Calu3 (cell line): ENCODE measurements around the gene CXXC4. TPM values are rescaled to one million over a fixed set of nuclear protein-coding genes. Genes with fewer than 3 reads are reported as not detected.

Experiments
- BruUV-seq: library from RNA; stranded (reverse); fragments of 400-500 nt; replicated peaks from 2 replicates; lab custom pipeline; 2021; lab: Mats Ljungman, UMichigan
- CTCF ChIA-PET: fragments of 300-600 bp; sonication (Branson Sonifier 250); formaldehyde crosslinking; loops from one replicate; lab custom pipeline; 2022; ENCODE audit warnings: antibody characterized with exemption; lab: Charles Lee
- DNase-seq: peaks from one replicate; pipeline ENCODE4 v3.0.0; 2022
- H3K27ac Mint-ChIP-seq: one replicate; pipeline ENCODE4 v1.8.0; 2022; ENCODE audit warnings: mixed read lengths; ENCODE audit not compliant: unreplicated experiment
- H3K27me3 Mint-ChIP-seq: one replicate; pipeline ENCODE4 v1.8.0; 2022; ENCODE audit warnings: mixed read lengths; ENCODE audit not compliant: unreplicated experiment
- H3K36me3 Mint-ChIP-seq: one replicate; pipeline ENCODE4 v1.8.0; 2022; ENCODE audit warnings: mild to moderate bottlenecking, moderate library complexity, mixed read lengths; ENCODE audit not compliant: insufficient read depth, unreplicated experiment
- H3K4me1 Mint-ChIP-seq: one replicate; pipeline ENCODE4 v1.8.0; 2022; ENCODE audit warnings: mild to moderate bottlenecking, low read depth, mixed read lengths; ENCODE audit not compliant: unreplicated experiment
- H3K4me3 Mint-ChIP-seq: one replicate; pipeline ENCODE4 v1.8.0; 2022; ENCODE audit warnings: mild to moderate bottlenecking, low read depth, moderate library complexity, mixed read lengths; ENCODE audit not compliant: unreplicated experiment
- H3K9me3 Mint-ChIP-seq: one replicate; pipeline ENCODE4 v1.8.0; 2022; ENCODE audit warnings: low read depth, mixed read lengths; ENCODE audit not compliant: unreplicated experiment
- intact Hi-C: fragments of 100-400 bp; cut with micrococcal nuclease; formaldehyde crosslinking; loops from one replicate; pipeline ENCODE4 v1.10.0; 2022; ENCODE audit not compliant: unreplicated experiment
- total RNA-seq: library from RNA; stranded (reverse); gene quantifications from 2 replicates; pipeline ENCODE4 v1.2.3, GENCODE V29; 2022
- TF ChIP-seq, protein P1 (sequence below): fragments of 200-600 bp; IDR thresholded peaks from one replicate; pipeline ENCODE4 v1.8.0; 2022; ENCODE audit warnings: antibody characterized with exemption; ENCODE audit not compliant: unreplicated experiment

Gene CXXC4
- total RNA-seq, 1 experiment from 2014 or later, result 0.66 TPM

DNA sequence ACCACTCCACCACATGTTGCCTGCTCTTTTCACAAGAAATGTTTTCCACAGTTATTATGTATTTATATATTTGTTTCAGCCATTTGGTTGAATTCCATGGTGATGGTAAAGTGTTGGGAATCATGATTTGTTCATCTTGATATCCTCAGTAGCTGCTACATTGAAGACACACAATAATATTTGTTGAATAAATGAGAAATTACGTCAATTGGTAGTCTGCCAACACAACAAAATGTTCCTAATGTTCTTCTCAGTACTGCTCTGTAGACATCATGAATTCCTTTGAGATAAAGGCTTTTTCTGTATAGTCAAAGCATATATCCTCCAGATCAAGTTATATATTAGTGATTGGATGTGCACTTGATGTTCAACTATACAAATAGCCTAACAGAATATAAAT lies 29.5 kb downstream of the CXXC4 start:
- H3K27ac Mint-ChIP-seq, result no peak overlapping the region
- no TSS peak for BruUV-seq
- intact Hi-C loops, result no loop called here
- H3K4me1 Mint-ChIP-seq, result no peaks in the 10 kb centered on the region
- CTCF ChIA-PET, result no interaction called here
- DNase-seq, result no peak
- H3K27me3 Mint-ChIP-seq, result no peaks in the 10 kb centered on the region
- H3K36me3 Mint-ChIP-seq, result no peaks in the 10 kb centered on the region
- TF ChIP-seq, protein P1, sequence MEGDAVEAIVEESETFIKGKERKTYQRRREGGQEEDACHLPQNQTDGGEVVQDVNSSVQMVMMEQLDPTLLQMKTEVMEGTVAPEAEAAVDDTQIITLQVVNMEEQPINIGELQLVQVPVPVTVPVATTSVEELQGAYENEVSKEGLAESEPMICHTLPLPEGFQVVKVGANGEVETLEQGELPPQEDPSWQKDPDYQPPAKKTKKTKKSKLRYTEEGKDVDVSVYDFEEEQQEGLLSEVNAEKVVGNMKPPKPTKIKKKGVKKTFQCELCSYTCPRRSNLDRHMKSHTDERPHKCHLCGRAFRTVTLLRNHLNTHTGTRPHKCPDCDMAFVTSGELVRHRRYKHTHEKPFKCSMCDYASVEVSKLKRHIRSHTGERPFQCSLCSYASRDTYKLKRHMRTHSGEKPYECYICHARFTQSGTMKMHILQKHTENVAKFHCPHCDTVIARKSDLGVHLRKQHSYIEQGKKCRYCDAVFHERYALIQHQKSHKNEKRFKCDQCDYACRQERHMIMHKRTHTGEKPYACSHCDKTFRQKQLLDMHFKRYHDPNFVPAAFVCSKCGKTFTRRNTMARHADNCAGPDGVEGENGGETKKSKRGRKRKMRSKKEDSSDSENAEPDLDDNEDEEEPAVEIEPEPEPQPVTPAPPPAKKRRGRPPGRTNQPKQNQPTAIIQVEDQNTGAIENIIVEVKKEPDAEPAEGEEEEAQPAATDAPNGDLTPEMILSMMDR, result no peak
- H3K9me3 Mint-ChIP-seq, result no peaks in the 10 kb centered on the region
- no peak overlapping the region for H3K4me3 Mint-ChIP-seq

DNA sequence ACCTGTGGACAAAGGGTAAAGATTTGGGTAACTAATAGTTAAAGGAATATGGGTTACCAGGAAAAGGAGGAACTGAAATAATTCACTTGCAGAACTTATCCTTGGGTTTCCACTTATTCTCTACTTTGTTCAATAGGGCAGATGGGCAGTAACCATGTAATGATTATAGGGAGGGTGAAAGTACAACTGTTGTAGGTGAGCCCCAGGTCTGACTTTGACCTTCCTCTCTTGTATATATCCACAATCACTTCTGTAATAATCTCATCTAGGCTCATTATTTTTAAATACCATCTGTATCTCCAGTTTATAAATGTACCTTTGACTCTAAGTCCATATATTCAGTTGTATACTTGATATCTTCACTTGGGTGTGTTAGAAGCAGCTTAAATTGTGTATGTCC lies 32.1 kb downstream of the CXXC4 start:
- H3K36me3 Mint-ChIP-seq, result no peaks in the 10 kb centered on the region
- no TSS peak for BruUV-seq
- no peaks in the 10 kb centered on the region for H3K27me3 Mint-ChIP-seq

GRCh38 chr4:104457308-104457981 lies 37.2 kb downstream of the CXXC4 start:
- BruUV-seq, result no TSS peak

More for the DNA sequence above, 32.1 kb downstream of the CXXC4 start:
- CTCF ChIA-PET, result no interaction called here
- DNase-seq, result no peak
- Mint-ChIP-seq H3K4me1 (no peaks in the 10 kb centered on the region), H3K9me3 (peaks cover 2% of the 10 kb centered on the region), H3K4me3 (no peak overlapping the region), H3K27ac (no peak overlapping the region)
- intact Hi-C loops, result no loop called here
- TF ChIP-seq, protein P1, result no peak

GRCh38 chr4:104451573-104451972 lies 43.1 kb downstream of the CXXC4 start:
- BruUV-seq, result no TSS peak
- no peak for DNase-seq
- Mint-ChIP-seq H3K9me3 (no peaks in the 10 kb centered on the region), H3K27ac (no peak overlapping the region), H3K4me3 (no peak overlapping the region), H3K36me3 (no peaks in the 10 kb centered on the region), H3K27me3 (no peaks in the 10 kb centered on the region), H3K4me1 (no peaks in the 10 kb centered on the region)
- CTCF ChIA-PET, result no interaction called here
- TF ChIP-seq, protein P1, result no peak
- intact Hi-C loops, result loop anchor here (1.0 kb wide), 1 partner anchor 386 kb away; no protein-coding TSS in a partner anchor

More at GRCh38 chr4:104457308-104457981, 37.2 kb downstream of the CXXC4 start:
- Mint-ChIP-seq H3K9me3 (peaks cover 2% of the 10 kb centered on the region), H3K4me1 (no peaks in the 10 kb centered on the region), H3K27ac (no peak overlapping the region), H3K36me3 (no peaks in the 10 kb centered on the region), H3K27me3 (no peaks in the 10 kb centered on the region), H3K4me3 (no peak overlapping the region)
- TF ChIP-seq, protein P1, result no peak
- CTCF ChIA-PET, result no interaction called here
- intact Hi-C loops, result no loop called here
- DNase-seq, result no peak
